GM19099 (cell line): ENCODE data around the gene NCS1.

Source experiments
- POLR2A ChIP-seq: IDR thresholded peaks from 3 replicates; pipeline ENCODE4 v1.6.1; 2011; ENCODE audit warnings: low read depth; ENCODE audit not compliant: insufficient read length; ENCODE audit errors: extremely low read depth

Gene NCS1

DNA sequence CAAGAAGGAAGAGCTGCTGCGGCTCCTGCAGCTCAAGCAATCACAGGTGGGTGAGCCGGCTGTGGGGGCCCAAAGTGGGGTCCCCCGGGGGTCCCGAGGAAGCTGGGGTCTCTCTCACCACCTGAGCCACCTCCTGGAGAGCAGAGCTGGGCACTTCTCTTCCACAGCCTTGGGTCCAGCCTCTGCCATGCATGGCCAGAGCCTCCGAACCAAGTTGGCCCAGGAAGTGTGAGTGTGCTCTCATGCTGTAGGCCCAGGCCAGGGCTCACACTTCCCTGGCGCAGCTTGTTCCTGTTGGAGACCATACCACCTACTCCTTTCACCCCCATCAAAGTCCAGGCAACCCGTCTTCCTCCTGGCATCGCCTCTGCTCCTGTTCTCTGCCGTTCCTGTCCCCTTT, 113.1 kb downstream of the NCS1 start:
- no peak for TF ChIP-seq POLR2A

DNA sequence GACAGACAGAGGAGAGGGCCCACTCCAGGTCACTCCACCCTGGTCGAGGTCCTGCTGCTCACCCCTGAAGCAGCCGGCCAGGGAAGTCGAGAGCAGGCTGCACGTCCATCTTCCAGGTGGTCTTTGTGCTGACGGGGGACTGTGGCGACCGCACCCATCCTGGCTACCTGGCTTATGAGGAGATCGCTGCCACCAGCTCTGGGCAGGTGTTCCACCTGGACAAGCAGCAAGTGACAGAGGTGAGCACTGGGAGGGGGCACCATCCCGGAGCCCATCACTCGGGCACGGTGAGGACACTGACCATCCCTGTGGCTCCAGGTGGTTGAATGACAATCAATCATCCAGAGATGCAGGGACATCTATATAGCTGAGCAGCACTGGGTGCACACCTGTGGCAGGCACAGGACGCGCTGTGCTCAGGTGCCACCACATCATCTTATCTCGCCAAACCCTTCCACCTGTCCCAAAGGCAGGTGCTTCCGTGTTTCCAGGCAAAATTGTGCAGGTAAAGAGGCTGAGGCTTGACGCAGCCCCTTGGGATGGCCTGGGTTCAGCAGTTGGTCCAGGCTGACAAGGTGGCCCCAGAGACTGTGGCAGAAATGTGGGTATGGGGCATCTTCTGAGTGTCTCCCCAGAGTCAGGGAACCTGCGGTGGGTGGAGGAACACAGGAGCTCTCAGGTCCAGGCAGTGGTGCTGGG, 114.0 kb downstream of the NCS1 start:
- TF ChIP-seq POLR2A, result no peak
